HG02840 (cell line): Measurements from ENCODE around the gene JDP2.

Experiments
- ATAC-seq: cut with Tn5 transposase; IDR thresholded peaks from one replicate; pipeline ENCODE4 v1.9.1; 2021; ENCODE audit warnings: mild to moderate bottlenecking, moderate library complexity, moderate number of reproducible peaks; ENCODE audit not compliant: unreplicated experiment, low FRiP score

JDP2 gene

GRCh38 chr14:75477881-75478280 lies 50.1 kb downstream of the JDP2 start:
- no peak for ATAC-seq

- ATAC-seq = no peak
Observed at GRCh38 chr14:75479770-75480600, 52.2 kb downstream of the JDP2 start.

GRCh38 chr14:75482366-75482765 lies 54.5 kb downstream of the JDP2 start:
- no peak for ATAC-seq

- ATAC-seq = no peak
Observed at GRCh38 chr14:75484711-75485429, 57.0 kb downstream of the JDP2 start.

GRCh38 chr14:75486318-75486717 lies 58.5 kb downstream of the JDP2 start:
- ATAC-seq = no peak

GRCh38 chr14:75487155-75487671 lies 59.4 kb downstream of the JDP2 start:
- ATAC-seq = no peak

GRCh38 chr14:75489480-75489837 lies 61.6 kb downstream of the JDP2 start:
- no peak for ATAC-seq

- no peak for ATAC-seq
Observed at GRCh38 chr14:75491376-75491978, 63.7 kb downstream of the JDP2 start.

- ATAC-seq = no peak
Observed at GRCh38 chr14:75492832-75493591, 65.2 kb downstream of the JDP2 start.

GRCh38 chr14:75493592-75494087 lies 65.8 kb downstream of the JDP2 start:
- no peak for ATAC-seq

- no peak for ATAC-seq
Observed at GRCh38 chr14:75494896-75495295, 67.1 kb downstream of the JDP2 start.

GRCh38 chr14:75495399-75495798 lies 67.6 kb downstream of the JDP2 start:
- ATAC-seq = no peak

- ATAC-seq = no peak
Observed at GRCh38 chr14:75495882-75496281, 68.1 kb downstream of the JDP2 start.

- no peak for ATAC-seq
Observed at GRCh38 chr14:75496755-75497154, 68.9 kb downstream of the JDP2 start.

GRCh38 chr14:75497191-75497590 lies 69.4 kb downstream of the JDP2 start:
- peak; percentile 40 for ATAC-seq

GRCh38 chr14:75497701-75498100 lies 69.9 kb downstream of the JDP2 start:
- ATAC-seq = no peak

GRCh38 chr14:75499084-75499875 lies 71.5 kb downstream of the JDP2 start:
- ATAC-seq = peak; percentile 51

GRCh38 chr14:75501080-75501479 lies 73.3 kb downstream of the JDP2 start:
- no peak for ATAC-seq

- no peak for ATAC-seq
Observed at GRCh38 chr14:75504411-75504810, 76.6 kb downstream of the JDP2 start.

GRCh38 chr14:75506930-75507329 lies 79.1 kb downstream of the JDP2 start:
- no peak for ATAC-seq
